Endothelial cell of umbilical vein (primary cell): ENCODE data around the gene RIT2. TPM values are rescaled to one million over a fixed set of nuclear protein-coding genes. Genes with fewer than 3 reads are reported as not detected.

Experiments
- BruUV-seq: library from RNA; stranded (reverse); fragments of 400-500 nt; replicated peaks from 2 replicates; lab custom pipeline; 2021; lab: Mats Ljungman, UMichigan
- CTCF ChIA-PET: fragments of 300-600, 350-600 bp; sonication (Branson Sonifier 250); formaldehyde crosslinking; loops from one replicate; lab custom pipeline; 2021; ENCODE audit warnings: antibody characterized with exemption, inconsistent platforms; lab: Charles Lee
- POLR2A ChIA-PET: fragments of 300-600, 350-600 bp; sonication (Branson Sonifier 250); formaldehyde crosslinking; loops from one replicate; lab custom pipeline; 2021; ENCODE audit warnings: antibody characterized with exemption, inconsistent platforms; lab: Charles Lee
- DNase-seq: peaks from one replicate; pipeline ENCODE4 v3.0.0-alpha.2; 2011; ENCODE audit warnings: low read depth, low spot score
- FAIRE-seq: peaks from 2 replicates; lab custom pipeline; 2011; peaks lifted over from hg19 to GRCh38; lab: Jason Lieb, UNC
- H2AFZ ChIP-seq: 2 replicates; pipeline ENCODE4 v1.6.0; 2012; ENCODE audit warnings: low read depth, low read length, control low read depth, inconsistent platforms
- H3K27ac ChIP-seq: 2 replicates; pipeline ENCODE4 v1.5.1; 2011; ENCODE audit warnings: low read depth, mild to moderate bottlenecking, control low read depth, low read length, moderate library complexity; ENCODE audit not compliant: insufficient read depth
- H3K27me3 ChIP-seq, 2 experiments: 2 replicates each; pipeline versions ENCODE4 v1.6.0 to v1.6.1; 2011; ENCODE audit warnings: low read length in 2 of 2, mixed read lengths in 1 of 2; ENCODE audit not compliant: control insufficient read depth in 2 of 2, insufficient read depth in 2 of 2
- H3K36me3 ChIP-seq, 2 experiments: 2 replicates in 1 of 2; 3 replicates in 1 of 2; pipeline ENCODE4 v1.5.1; 2011; ENCODE audit warnings: low read length in 2 of 2, mild to moderate bottlenecking in 1 of 2, moderate library complexity in 1 of 2; ENCODE audit not compliant: control insufficient read depth in 2 of 2, insufficient read depth in 2 of 2; ENCODE audit errors: extremely low read depth in 1 of 2
- H3K4me1 ChIP-seq: 3 replicates; pipeline ENCODE4 v1.5.1; 2011; ENCODE audit warnings: mild to moderate bottlenecking, low read length; ENCODE audit not compliant: control insufficient read depth, insufficient read depth; ENCODE audit errors: extremely low read depth
- H3K4me2 ChIP-seq: 2 replicates; pipeline ENCODE4 v1.6.1; 2011; ENCODE audit warnings: low read length, control low read depth, mixed read lengths; ENCODE audit not compliant: insufficient read depth
- H3K4me3 ChIP-seq, 3 experiments: fragments of 200-600 bp in 1 of 3; sonication (generic), shearing (Covaris generic) in 1 of 3; replicated peaks in 1 of 3; 2 replicates each; pipeline ENCODE4 v1.5.1; 2011 to 2016; ENCODE audit warnings: control low read depth in 3 of 3, low read length in 3 of 3, mild to moderate bottlenecking in 2 of 3, inconsistent platforms in 1 of 3, low read depth in 1 of 3, moderate library complexity in 1 of 3; ENCODE audit not compliant: insufficient read depth in 1 of 3
- H3K79me2 ChIP-seq: 2 replicates; pipeline ENCODE4 v1.6.0; 2012; ENCODE audit warnings: low read length, inconsistent platforms; ENCODE audit not compliant: control insufficient read depth, insufficient read depth
- H3K9ac ChIP-seq: replicated peaks from 2 replicates; pipeline ENCODE3; 2011; ENCODE audit warnings: low read length, control low read depth; ENCODE audit not compliant: insufficient read depth; ENCODE audit errors: extremely low read depth
- H3K9me1 ChIP-seq: replicated peaks from 3 replicates; pipeline ENCODE4 v1.6.0; 2011; ENCODE audit warnings: mild to moderate bottlenecking, low read length; ENCODE audit not compliant: control insufficient read depth, insufficient read depth; ENCODE audit errors: extremely low read depth
- H3K9me3 ChIP-seq: replicated peaks from 2 replicates; pipeline ENCODE4 v1.5.1; 2012; ENCODE audit warnings: low read length, inconsistent platforms; ENCODE audit not compliant: control insufficient read depth, insufficient read depth
- H4K20me1 ChIP-seq: replicated peaks from 2 replicates; pipeline ENCODE3; 2011; ENCODE audit warnings: mild to moderate bottlenecking, low read length; ENCODE audit not compliant: control insufficient read depth, insufficient read depth; ENCODE audit errors: extremely low read depth
- CTCF ChIP-seq, 2 donors: IDR thresholded peaks; 1 replicate in 1 of 2; 2 replicates in 1 of 2; pipeline ENCODE4 v1.5.1; 2011; ENCODE audit warnings: low read length in 2 of 2, mild to moderate bottlenecking in 2 of 2, moderate library complexity in 2 of 2, control low read depth in 1 of 2, inconsistent platforms in 1 of 2, low read depth in 1 of 2; ENCODE audit not compliant: insufficient read depth in 1 of 2; ENCODE audit errors: extremely low read depth in 1 of 2
- EZH2 ChIP-seq: IDR thresholded peaks from 2 replicates; pipeline ENCODE4 v1.6.1; 2012; ENCODE audit warnings: borderline replicate concordance, low read depth, mild to moderate bottlenecking, moderate library complexity, low read length, inconsistent platforms; ENCODE audit not compliant: severe bottlenecking
- FOS ChIP-seq: IDR thresholded peaks from 2 replicates; pipeline ENCODE4 v1.6.1; 2011; ENCODE audit warnings: mild to moderate bottlenecking, low read length, moderate library complexity, borderline replicate concordance; ENCODE audit not compliant: insufficient read depth
- GATA2 ChIP-seq: IDR thresholded peaks from 2 replicates; pipeline ENCODE4 v1.7.0; 2011; ENCODE audit warnings: low read depth, mild to moderate bottlenecking, moderate library complexity, mixed read lengths, low read length; ENCODE audit not compliant: insufficient read length, insufficient read depth
- JUN ChIP-seq: IDR thresholded peaks from 2 replicates; pipeline ENCODE4 v1.6.1; 2011; ENCODE audit warnings: borderline replicate concordance, low read depth; ENCODE audit not compliant: insufficient read length, insufficient read depth
- MAX ChIP-seq: IDR thresholded peaks from 2 replicates; pipeline ENCODE4 v1.6.1; 2011; ENCODE audit not compliant: insufficient read depth, insufficient read length
- MYC ChIP-seq: IDR thresholded peaks from one replicate; pipeline ENCODE4 v1.6.1; 2011; ENCODE audit warnings: mild to moderate bottlenecking, low read depth, low read length
- POLR2A ChIP-seq: IDR thresholded peaks from 2 replicates; pipeline ENCODE4 v1.6.1; 2012; ENCODE audit warnings: low read depth, mild to moderate bottlenecking, control low read depth, low read length
- POLR2AphosphoS5 ChIP-seq: IDR thresholded peaks from 2 replicates; pipeline ENCODE4 v1.6.1; 2012; ENCODE audit warnings: low read depth, mild to moderate bottlenecking, control low read depth, low read length, moderate library complexity; ENCODE audit not compliant: insufficient read depth
- dilution Hi-C: fragments of 300-500 bp; cut with MboI; formaldehyde crosslinking; loops from one replicate; pipeline ENCODE4 v1.15.0; 2019; ENCODE audit warnings: low sequenced_read_pairs; ENCODE audit not compliant: extremely low pct_ligation_motif_present
- intact Hi-C: fragments of 100-400 bp; cut with micrococcal nuclease; formaldehyde crosslinking; loops from one replicate; pipeline ENCODE4 v1.10.0; 2022
- polyA plus RNA-seq, 4 experiments: library from polyadenylated mRNA; depleted of rRNA in 3 of 4; stranded (reverse) in 3 of 4; unstranded in 1 of 4; fragments of >200 nt; gene quantifications; 2 replicates each; pipeline versions ENCODE4 v1.2.1 to v1.2.3, GENCODE V29; 2011 to 2012; ENCODE audit warnings: missing spikeins in 1 of 4
- total RNA-seq: library from RNA; stranded (reverse); gene quantifications from 2 replicates; pipeline ENCODE4 v1.2.3, GENCODE V29; 2021

RIT2 gene
- total and polyA plus RNA-seq, 2 donors (not counting 3 experiments of a cell fraction or from before 2014, with no cell fraction given): not detected

GRCh38 chr18:42778445-42779042, 336.9 kb downstream of the RIT2 start:
- dilution Hi-C loops (no loop called here), intact Hi-C loops (no loop called here)
- no peak for DNase-seq
- FAIRE-seq: no peak
- Histone ChIP-seq H2AFZ (no peak overlapping the region), H3K27ac (no peak overlapping the region), H3K9ac (no peak overlapping the region), H3K4me2 (no peak overlapping the region), H3K9me3 (no peaks in the 10 kb centered on the region), H3K27me3 (no peaks in the 10 kb centered on the region), H4K20me1 (no peaks in the 10 kb centered on the region), H3K36me3 (no peaks in the 10 kb centered on the region), H3K9me1 (no peaks in the 10 kb centered on the region), H3K4me1 (no peaks in the 10 kb centered on the region), H3K79me2 (no peaks in the 10 kb centered on the region), H3K4me3 (no peak overlapping the region)
- no TSS peak for BruUV-seq
- CTCF ChIA-PET: no interaction called here
- TF ChIP-seq MYC (no peak), CTCF (IDR thresholded peaks at IDR 0.05; ENCODE audit: extremely low read depth in 1 of 2, insufficient read depth in 1 of 2, low read depth in 1 of 2, low read length in 2 of 2) (no peak), MAX (no peak), FOS (no peak), POLR2AphosphoS5 (no peak), POLR2A (no peak), GATA2 (no peak), EZH2 (no peak), JUN (no peak)
- POLR2A ChIA-PET: no interaction called here
